ENCODE measurements around the gene KCND3. TPM values are rescaled to one million over a fixed set of nuclear protein-coding genes. Genes with fewer than 3 reads are reported as not detected.

KCND3 gene
- total and polyA plus RNA-seq, 2 of the 4 experiments (the other 2 are of a cell fraction) = under 0.01 to 0.03 TPM

DNA sequence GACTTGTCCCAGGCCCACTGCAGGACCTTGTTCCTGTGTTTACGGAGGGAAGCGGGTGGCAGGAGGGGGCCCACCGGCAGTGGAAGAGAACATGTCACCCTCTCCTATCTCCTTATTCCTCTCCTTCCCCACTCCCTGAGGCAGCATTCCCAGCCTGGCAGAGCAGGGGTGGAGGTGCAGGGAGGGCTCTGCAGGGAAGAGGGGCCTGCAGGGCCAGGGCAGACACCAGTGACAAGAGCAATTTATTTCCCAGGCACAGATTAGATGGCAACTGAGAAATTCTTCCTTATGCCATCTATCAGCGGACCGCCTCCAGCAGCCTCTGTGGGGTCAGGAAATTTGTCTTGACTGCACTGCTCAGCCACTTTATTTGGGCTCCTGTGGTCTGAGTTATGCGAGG, 127.9 kb downstream of the KCND3 start:
- Histone ChIP-seq H4K20me1 (ENCODE audit: insufficient read depth, low read length) (no peaks in the 10 kb centered on the region), H3K9me1 (ENCODE audit: insufficient read depth, low read length) (no peaks in the 10 kb centered on the region), H3K9me3 (ENCODE audit: control insufficient read depth, insufficient read depth, low read length) (no peaks in the 10 kb centered on the region), H2BK5ac (ENCODE audit: low read depth, low read length, poor library complexity, severe bottlenecking) (no peak overlapping the region), H4K5ac (ENCODE audit: low read depth, low read length) (no peak overlapping the region), H3K4me2 (ENCODE audit: low read depth, low read length) (no peak overlapping the region), H3K4ac (ENCODE audit: low read depth, low read length) (no peak overlapping the region), H3K56ac (ENCODE audit: extremely low read depth, insufficient read depth, low read length) (no peak overlapping the region), H3K4me1 (ENCODE audit: control insufficient read depth, insufficient read depth, low read length) (no peaks in the 10 kb centered on the region), H2BK20ac (ENCODE audit: low read depth, low read length) (no peak overlapping the region), H4K91ac (ENCODE audit: insufficient read depth, low read depth, low read length) (no peak overlapping the region), H2AK5ac (ENCODE audit: low read depth, low read length) (no peak overlapping the region), H3K9ac (ENCODE audit: low read depth, low read length) (no peak overlapping the region), H4K8ac (ENCODE audit: low read depth in 2 of 2, low read length in 2 of 2) (no peak overlapping the region), H2BK15ac (ENCODE audit: low read depth, low read length) (no peak overlapping the region), H2AFZ (replicated peaks; ENCODE audit: low read length, poor library complexity) (no peak overlapping the region), H3K18ac (ENCODE audit: low read depth, low read length) (no peak overlapping the region), H2BK120ac (ENCODE audit: low read depth, low read length) (no peak overlapping the region), H3K23ac (ENCODE audit: low read depth, low read length) (no peak overlapping the region), H3K4me3 (ENCODE audit: insufficient read depth, low read depth, low read length) (no peak overlapping the region), H3K27ac (ENCODE audit: insufficient read depth, low read length) (no peak overlapping the region), H3K27me3 (ENCODE audit: control insufficient read depth, insufficient read depth, low read length) (peaks cover 22% of the 10 kb centered on the region), H3K79me1 (ENCODE audit: low read depth in 1 of 2, low read length in 2 of 2) (no peaks in the 10 kb centered on the region), H3K36me3 (ENCODE audit: control insufficient read depth, insufficient read depth, low read length) (no peaks in the 10 kb centered on the region), H2AK9ac (replicated peaks; ENCODE audit: low read depth, low read length, poor library complexity) (no peak overlapping the region), H3K14ac (replicated peaks; ENCODE audit: low read depth, low read length) (no peak overlapping the region)
- BruUV-seq (replicated peaks) = no TSS peak
- DNase-seq = no peak
- ChIA-PET POLR2A (ENCODE audit: unreplicated experiment) (no interaction called here), CTCF (no interaction called here)
- no peak for ATAC-seq (ENCODE audit: low read depth)
- dilution Hi-C loops (cut with HindIII; ENCODE audit: low sequenced_read_pairs, unreplicated experiment) (no loop called here), intact Hi-C loops (cut with micrococcal nuclease) (no loop called here), in situ Hi-C loops (cut with MboI; ENCODE audit: low sequenced_read_pairs) (no loop called here)
- TF ChIP-seq CHD1 (IDR thresholded peaks at IDR 0.05; ENCODE audit: low read depth, low read length) (no peak), FOS (IDR thresholded peaks at IDR 0.05; ENCODE audit: low read depth, low read length) (no peak)
- WGBS, 2 experiments (ENCODE audit: extremely low coverage in 2 of 2, insufficient read length in 1 of 2) = no CpG with 5 or more reads among the region's 6 CpGs

All from IMR-90 (cell line).